K562 (cell line): ENCODE measurements around the gene FKBP8. TPM values are rescaled to one million over a fixed set of nuclear protein-coding genes. Genes with fewer than 3 reads are reported as not detected.

Experiments
- ATF1 ChIP-seq, 2 experiments: fragments of 450-650 bp in 1 of 2; IDR thresholded peaks; 2 replicates each; pipeline ENCODE4 v1.6.1; 2016; ENCODE audit warnings: missing compliant biosample characterization in 1 of 2, missing genetic modification characterization in 1 of 2
- CBX1 ChIP-seq: sonication (generic); IDR thresholded peaks from 2 replicates; pipeline ENCODE4 v1.6.1; 2016; ENCODE audit warnings: antibody characterized with exemption, low read depth, mild to moderate bottlenecking
- EWSR1 ChIP-seq: fragments of 450-650 bp; IDR thresholded peaks from 2 replicates; pipeline ENCODE4 v1.6.1; 2018; ENCODE audit warnings: borderline replicate concordance, mild to moderate bottlenecking, low read depth, moderate library complexity; ENCODE audit not compliant: partially characterized antibody
- GATAD2B ChIP-seq: fragments of 450-650 bp; IDR thresholded peaks from 2 replicates; pipeline ENCODE4 v1.6.1; 2017; ENCODE audit warnings: mild to moderate bottlenecking, borderline replicate concordance
- JUND ChIP-seq, 2 experiments: IDR thresholded peaks; 2 replicates in 1 of 2; 3 replicates in 1 of 2; pipeline ENCODE4 v1.6.1; 2011; ENCODE audit warnings: borderline replicate concordance in 2 of 2, low read depth in 2 of 2, low read length in 2 of 2, improper control_type of control experiment in 1 of 2, missing biosample characterization in 1 of 2, missing genetic modification characterization in 1 of 2, missing genetic modification reagents in 1 of 2
- MBD2 ChIP-seq: sonication (generic); IDR thresholded peaks from 2 replicates; pipeline ENCODE4 v1.6.1; 2016; ENCODE audit warnings: low read depth, borderline replicate concordance
- SMAD1 ChIP-seq: fragments of 150-350 bp; IDR thresholded peaks from 2 replicates; pipeline ENCODE4 v1.6.1; 2014; ENCODE audit warnings: low read length, low read depth; ENCODE audit not compliant: partially characterized antibody
- ZFX ChIP-seq: sonication (generic); formaldehyde crosslinking; IDR thresholded peaks from 2 replicates; pipeline ENCODE4 v1.8.0; 2022; ENCODE audit warnings: mild to moderate bottlenecking, missing genetic modification reagents, moderate library complexity
- ZNF347 ChIP-seq: fragments of 450-650 bp; formaldehyde crosslinking; IDR thresholded peaks from 2 replicates; pipeline ENCODE4 v1.4.0; 2020; ENCODE audit warnings: low read depth, mild to moderate bottlenecking, moderate library complexity
- ZNF699 ChIP-seq: fragments of 250-450 bp; sonication (Bioruptor Pico); IDR thresholded peaks from 2 replicates; pipeline ENCODE4 v1.8.0; 2021; ENCODE audit warnings: mild to moderate bottlenecking, moderate library complexity; ENCODE audit not compliant: insufficient replicate concordance
- polyA plus RNA-seq, 8 experiments: library from polyadenylated mRNA; depleted of rRNA in 4 of 8; stranded (reverse) in 5 of 8; unstranded in 3 of 8; fragments of >200 nt; fragmentation: Nextera tagmentation in 2 of 8; fragmentation: Illumina TruSeq in 1 of 8; extraction: Ambion mirVana in 2 of 8; extraction: Trizol in 1 of 8; gene quantifications; 2 replicates each; pipeline versions ENCODE4 v1.2.1 to v1.2.3, GENCODE V29; 2011 to 2014; ENCODE audit warnings: inconsistent platforms in 1 of 8, missing spikeins in 1 of 8
- total RNA-seq, 7 experiments: library from RNA; depleted of rRNA in 6 of 7; stranded (reverse); fragments of >200 nt in 6 of 7; fragmentation: Illumina TruSeq in 2 of 7; extraction: Trizol in 2 of 7; gene quantifications; 2 replicates each; pipeline versions ENCODE4 v1.2.1 to v1.2.3, GENCODE V29; 2011 to 2021; ENCODE audit warnings: low replicate concordance in 1 of 7
- TF ChIP-seq, protein P1 (sequence below): fragments of 200-800 bp; sonication (Bioruptor generic); IDR thresholded peaks from 2 replicates; pipeline ENCODE4 v1.6.1; 2016; ENCODE audit warnings: missing genetic modification characterization, missing compliant biosample characterization
- TF ChIP-seq, protein P2 (sequence below): sonication (generic); formaldehyde crosslinking; IDR thresholded peaks from 2 replicates; pipeline ENCODE4 v1.8.0; 2023; ENCODE audit warnings: missing genetic modification reagents, mild to moderate bottlenecking, borderline replicate concordance
- TF ChIP-seq, protein P3 (sequence below): IDR thresholded peaks from 3 replicates; pipeline ENCODE4 v1.6.1; 2011; ENCODE audit warnings: borderline replicate concordance, mild to moderate bottlenecking; ENCODE audit not compliant: insufficient read length, insufficient read depth

The FKBP8 gene
- total and polyA plus RNA-seq, 9 of the 15 experiments (the other 6 are each of a cell fraction or from before 2014, with no cell fraction given) = 0.46 to 236 (median 104) TPM

GRCh38 chr19:18589380-18590272 lies 46.3 kb upstream of the FKBP8 start (continued):
- TF ChIP-seq EWSR1 (no peak), SMAD1 (no peak), ZNF699 (no peak), ATF1 (CRISPR knock-in tag; IDR thresholded peaks at IDR 0.05) (no peak), ATF1 (tag; IDR thresholded peaks at IDR 0.05) (no peak), MBD2 (no peak), JUND (IDR thresholded peaks at IDR 0.05; ENCODE audit: borderline replicate concordance, low read depth, low read length) (no peak), JUND (tag; IDR thresholded peaks at IDR 0.05; ENCODE audit: borderline replicate concordance, low read depth, low read length) (no peak), GATAD2B (no peak), CBX1 (peak; percentile 83; the same call in 1 of the 2 replicates), ZNF347 (no peak), ZFX (CRISPR knock-in tag) (peak; percentile 88)
- TF ChIP-seq, protein P1, sequence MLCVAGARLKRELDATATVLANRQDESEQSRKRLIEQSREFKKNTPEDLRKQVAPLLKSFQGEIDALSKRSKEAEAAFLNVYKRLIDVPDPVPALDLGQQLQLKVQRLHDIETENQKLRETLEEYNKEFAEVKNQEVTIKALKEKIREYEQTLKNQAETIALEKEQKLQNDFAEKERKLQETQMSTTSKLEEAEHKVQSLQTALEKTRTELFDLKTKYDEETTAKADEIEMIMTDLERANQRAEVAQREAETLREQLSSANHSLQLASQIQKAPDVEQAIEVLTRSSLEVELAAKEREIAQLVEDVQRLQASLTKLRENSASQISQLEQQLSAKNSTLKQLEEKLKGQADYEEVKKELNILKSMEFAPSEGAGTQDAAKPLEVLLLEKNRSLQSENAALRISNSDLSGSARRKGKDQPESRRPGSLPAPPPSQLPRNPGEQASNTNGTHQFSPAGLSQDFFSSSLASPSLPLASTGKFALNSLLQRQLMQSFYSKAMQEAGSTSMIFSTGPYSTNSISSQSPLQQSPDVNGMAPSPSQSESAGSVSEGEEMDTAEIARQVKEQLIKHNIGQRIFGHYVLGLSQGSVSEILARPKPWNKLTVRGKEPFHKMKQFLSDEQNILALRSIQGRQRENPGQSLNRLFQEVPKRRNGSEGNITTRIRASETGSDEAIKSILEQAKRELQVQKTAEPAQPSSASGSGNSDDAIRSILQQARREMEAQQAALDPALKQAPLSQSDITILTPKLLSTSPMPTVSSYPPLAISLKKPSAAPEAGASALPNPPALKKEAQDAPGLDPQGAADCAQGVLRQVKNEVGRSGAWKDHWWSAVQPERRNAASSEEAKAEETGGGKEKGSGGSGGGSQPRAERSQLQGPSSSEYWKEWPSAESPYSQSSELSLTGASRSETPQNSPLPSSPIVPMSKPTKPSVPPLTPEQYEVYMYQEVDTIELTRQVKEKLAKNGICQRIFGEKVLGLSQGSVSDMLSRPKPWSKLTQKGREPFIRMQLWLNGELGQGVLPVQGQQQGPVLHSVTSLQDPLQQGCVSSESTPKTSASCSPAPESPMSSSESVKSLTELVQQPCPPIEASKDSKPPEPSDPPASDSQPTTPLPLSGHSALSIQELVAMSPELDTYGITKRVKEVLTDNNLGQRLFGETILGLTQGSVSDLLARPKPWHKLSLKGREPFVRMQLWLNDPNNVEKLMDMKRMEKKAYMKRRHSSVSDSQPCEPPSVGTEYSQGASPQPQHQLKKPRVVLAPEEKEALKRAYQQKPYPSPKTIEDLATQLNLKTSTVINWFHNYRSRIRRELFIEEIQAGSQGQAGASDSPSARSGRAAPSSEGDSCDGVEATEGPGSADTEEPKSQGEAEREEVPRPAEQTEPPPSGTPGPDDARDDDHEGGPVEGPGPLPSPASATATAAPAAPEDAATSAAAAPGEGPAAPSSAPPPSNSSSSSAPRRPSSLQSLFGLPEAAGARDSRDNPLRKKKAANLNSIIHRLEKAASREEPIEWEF (CRISPR knock-in tag) = peak; percentile 49; the same call in 1 of the 2 replicates
- TF ChIP-seq, protein P2, sequence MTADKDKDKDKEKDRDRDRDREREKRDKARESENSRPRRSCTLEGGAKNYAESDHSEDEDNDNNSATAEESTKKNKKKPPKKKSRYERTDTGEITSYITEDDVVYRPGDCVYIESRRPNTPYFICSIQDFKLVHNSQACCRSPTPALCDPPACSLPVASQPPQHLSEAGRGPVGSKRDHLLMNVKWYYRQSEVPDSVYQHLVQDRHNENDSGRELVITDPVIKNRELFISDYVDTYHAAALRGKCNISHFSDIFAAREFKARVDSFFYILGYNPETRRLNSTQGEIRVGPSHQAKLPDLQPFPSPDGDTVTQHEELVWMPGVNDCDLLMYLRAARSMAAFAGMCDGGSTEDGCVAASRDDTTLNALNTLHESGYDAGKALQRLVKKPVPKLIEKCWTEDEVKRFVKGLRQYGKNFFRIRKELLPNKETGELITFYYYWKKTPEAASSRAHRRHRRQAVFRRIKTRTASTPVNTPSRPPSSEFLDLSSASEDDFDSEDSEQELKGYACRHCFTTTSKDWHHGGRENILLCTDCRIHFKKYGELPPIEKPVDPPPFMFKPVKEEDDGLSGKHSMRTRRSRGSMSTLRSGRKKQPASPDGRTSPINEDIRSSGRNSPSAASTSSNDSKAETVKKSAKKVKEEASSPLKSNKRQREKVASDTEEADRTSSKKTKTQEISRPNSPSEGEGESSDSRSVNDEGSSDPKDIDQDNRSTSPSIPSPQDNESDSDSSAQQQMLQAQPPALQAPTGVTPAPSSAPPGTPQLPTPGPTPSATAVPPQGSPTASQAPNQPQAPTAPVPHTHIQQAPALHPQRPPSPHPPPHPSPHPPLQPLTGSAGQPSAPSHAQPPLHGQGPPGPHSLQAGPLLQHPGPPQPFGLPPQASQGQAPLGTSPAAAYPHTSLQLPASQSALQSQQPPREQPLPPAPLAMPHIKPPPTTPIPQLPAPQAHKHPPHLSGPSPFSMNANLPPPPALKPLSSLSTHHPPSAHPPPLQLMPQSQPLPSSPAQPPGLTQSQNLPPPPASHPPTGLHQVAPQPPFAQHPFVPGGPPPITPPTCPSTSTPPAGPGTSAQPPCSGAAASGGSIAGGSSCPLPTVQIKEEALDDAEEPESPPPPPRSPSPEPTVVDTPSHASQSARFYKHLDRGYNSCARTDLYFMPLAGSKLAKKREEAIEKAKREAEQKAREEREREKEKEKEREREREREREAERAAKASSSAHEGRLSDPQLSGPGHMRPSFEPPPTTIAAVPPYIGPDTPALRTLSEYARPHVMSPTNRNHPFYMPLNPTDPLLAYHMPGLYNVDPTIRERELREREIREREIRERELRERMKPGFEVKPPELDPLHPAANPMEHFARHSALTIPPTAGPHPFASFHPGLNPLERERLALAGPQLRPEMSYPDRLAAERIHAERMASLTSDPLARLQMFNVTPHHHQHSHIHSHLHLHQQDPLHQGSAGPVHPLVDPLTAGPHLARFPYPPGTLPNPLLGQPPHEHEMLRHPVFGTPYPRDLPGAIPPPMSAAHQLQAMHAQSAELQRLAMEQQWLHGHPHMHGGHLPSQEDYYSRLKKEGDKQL (CRISPR knock-in tag) = no peak
- TF ChIP-seq, protein P3, sequence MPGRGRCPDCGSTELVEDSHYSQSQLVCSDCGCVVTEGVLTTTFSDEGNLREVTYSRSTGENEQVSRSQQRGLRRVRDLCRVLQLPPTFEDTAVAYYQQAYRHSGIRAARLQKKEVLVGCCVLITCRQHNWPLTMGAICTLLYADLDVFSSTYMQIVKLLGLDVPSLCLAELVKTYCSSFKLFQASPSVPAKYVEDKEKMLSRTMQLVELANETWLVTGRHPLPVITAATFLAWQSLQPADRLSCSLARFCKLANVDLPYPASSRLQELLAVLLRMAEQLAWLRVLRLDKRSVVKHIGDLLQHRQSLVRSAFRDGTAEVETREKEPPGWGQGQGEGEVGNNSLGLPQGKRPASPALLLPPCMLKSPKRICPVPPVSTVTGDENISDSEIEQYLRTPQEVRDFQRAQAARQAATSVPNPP = no peak
